HG03175 (cell line): ENCODE data around the gene POU2AF2.

ENCODE experiments used
- ATAC-seq: cut with Tn5 transposase; IDR thresholded peaks from one replicate; pipeline ENCODE4 v1.9.1; 2021; ENCODE audit warnings: mild to moderate bottlenecking, moderate library complexity; ENCODE audit not compliant: unreplicated experiment

The POU2AF2 gene

DNA sequence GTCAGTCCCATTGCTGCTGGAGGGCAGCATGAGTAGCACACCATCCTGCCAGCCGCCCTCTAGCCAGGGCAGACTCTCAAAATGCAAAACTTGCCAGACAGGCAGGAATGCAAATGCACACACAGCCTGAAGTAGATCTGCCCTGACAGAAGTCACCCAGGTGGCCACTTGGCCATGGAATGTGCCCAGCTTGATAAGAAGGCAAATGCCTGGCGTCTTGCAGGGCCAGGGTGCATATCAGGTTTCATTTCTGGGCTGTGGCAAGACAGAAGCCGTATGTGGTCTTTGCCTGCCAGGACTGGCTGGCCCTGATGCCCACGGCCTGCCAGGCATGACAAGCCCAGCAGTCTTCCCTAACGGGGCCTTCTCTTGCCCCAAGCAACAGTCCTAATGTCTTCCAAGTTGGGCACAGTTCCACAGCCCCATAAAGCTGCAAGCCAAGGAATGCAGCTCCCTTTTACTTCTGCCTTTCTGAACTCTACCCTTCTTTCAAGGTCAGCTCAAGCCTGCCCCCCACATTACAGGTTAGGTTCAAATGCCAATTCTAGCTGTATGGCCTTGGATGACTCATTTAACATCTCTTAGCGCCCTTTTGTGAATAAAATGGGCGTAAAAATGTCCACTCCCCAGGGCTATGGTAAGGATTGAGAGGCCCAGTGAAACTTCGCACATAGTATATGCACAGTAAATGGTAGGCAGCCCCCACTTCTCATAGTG, 82.5 kb downstream of the POU2AF2 start:
- no peak for ATAC-seq

- ATAC-seq = no peak
Observed at GRCh38 chr11:111329306-111330204, 84.0 kb downstream of the POU2AF2 start.

DNA sequence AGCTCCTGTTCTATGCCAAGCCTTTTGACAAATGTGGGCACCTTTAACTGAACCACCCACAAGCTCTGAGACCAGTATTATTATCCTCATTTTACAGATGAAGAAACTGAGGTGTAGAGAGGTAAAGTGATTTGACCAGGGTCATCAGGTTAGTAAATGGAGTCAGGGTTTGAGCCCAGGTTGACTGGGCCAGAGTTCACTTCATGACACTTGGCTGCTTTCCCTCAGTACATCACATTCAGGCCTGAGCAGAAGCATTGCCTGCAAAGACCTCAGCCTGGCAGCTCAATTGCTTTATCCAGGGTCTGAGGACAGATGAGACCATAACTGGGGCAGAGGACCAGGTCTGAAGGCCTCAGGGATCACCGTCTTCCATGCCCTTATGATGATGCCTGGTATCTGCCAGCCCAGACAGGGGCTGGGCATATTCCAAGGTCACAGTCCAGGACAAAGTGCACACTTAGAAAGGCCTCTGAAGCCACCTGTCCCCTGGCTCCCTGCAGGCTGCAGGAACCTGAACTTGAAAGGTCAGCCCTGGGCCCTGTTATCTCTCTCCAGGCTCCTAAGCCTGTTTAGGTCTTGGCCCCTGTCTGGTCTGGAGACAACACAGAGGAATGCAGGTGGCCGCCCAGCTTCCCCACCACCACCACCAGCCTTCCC, 84.8 kb downstream of the POU2AF2 start:
- ATAC-seq = no peak

- ATAC-seq = no peak
Observed at GRCh38 chr11:111331711-111332479, 86.4 kb downstream of the POU2AF2 start.

DNA sequence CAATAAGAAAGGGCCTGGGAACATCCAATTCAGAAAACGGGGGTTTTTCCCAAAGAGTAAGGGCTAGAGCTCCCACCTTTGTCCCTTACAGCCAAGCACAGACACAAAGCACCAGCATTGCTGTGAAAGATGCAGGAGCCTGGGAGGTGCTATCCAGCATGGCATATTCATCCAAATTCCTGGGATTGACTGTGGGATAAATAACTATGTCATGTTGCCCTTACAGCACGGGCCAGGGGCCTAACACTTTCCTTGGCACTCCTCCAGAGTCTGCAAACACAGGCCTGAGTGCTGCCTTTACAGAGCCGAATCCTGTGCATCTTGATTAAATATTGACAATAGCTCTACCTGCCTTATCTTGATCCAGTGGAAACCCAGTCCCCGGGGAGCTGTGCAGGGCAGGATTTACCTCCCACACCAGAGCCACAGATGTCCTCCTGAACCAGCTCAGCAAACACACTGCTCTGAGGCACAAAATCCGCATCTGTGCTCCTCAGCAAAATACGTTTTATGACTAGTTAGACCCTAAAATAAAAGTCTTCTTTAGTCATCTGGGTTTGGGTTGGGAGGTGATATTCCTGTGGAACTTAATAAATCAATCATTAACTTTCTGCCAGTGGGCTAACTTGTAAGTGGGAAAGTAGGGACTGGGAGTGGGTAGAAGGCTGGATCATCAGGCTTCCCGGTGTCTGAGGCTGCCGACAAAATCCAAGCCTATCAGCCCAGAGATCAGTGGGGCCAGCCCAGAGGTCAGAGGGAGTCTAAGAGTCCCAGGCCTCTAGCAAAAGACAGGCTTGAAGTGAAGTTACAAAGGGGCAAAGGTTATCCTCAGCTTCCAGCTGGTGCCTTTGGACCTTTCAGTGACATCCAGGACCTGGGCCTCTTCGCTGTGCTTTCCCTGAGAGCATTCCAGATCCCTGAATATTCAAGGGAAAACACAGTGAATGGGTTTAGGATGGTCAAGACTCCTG, 89.3 kb downstream of the POU2AF2 start:
- ATAC-seq = no peak

DNA sequence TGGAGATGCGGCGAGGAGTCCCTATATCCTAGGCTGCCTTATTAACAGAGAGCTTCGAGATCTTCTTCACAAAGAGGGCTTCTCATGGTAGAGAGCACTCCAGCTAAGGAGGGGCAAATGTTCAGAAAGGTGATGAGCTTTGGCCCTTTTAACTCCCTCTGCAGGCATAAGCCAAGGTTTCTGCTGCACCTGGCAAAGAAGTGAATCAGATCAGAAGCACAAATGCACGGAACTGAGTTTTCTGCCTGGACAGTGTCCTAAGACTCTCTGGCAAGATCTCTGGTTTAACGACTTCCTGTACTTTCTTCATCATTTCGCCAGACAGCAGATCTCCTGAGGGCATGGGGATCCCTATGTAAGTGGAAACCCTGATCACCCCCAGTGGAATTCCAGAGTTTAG, 90.0 kb downstream of the POU2AF2 start:
- no peak for ATAC-seq
